SU-DHL-6 (cell line): Measurements from ENCODE around the gene AQP10.

ENCODE experiments used
- EZH2phosphoT487 ChIP-seq: fragments of 200-600 bp; sonication (generic), shearing (Covaris generic); conservative IDR thresholded peaks from 2 replicates; pipeline ENCODE4 v1.6.1; 2018; ENCODE audit warnings: mild to moderate bottlenecking, antibody characterized with exemption, low read length, moderate library complexity, mixed read lengths
- TF ChIP-seq, protein P1 (sequence below): fragments of 200-600 bp; sonication (generic); IDR thresholded peaks from one replicate; pipeline ENCODE4 v1.5.1; 2017; ENCODE audit warnings: antibody characterized with exemption, mild to moderate bottlenecking, low read length, moderate library complexity; ENCODE audit not compliant: insufficient read depth, poor library complexity, severe bottlenecking

GRCh38 chr1:154338875-154339274 lies 18.0 kb downstream of the AQP10 start:
- TF ChIP-seq, protein P1, sequence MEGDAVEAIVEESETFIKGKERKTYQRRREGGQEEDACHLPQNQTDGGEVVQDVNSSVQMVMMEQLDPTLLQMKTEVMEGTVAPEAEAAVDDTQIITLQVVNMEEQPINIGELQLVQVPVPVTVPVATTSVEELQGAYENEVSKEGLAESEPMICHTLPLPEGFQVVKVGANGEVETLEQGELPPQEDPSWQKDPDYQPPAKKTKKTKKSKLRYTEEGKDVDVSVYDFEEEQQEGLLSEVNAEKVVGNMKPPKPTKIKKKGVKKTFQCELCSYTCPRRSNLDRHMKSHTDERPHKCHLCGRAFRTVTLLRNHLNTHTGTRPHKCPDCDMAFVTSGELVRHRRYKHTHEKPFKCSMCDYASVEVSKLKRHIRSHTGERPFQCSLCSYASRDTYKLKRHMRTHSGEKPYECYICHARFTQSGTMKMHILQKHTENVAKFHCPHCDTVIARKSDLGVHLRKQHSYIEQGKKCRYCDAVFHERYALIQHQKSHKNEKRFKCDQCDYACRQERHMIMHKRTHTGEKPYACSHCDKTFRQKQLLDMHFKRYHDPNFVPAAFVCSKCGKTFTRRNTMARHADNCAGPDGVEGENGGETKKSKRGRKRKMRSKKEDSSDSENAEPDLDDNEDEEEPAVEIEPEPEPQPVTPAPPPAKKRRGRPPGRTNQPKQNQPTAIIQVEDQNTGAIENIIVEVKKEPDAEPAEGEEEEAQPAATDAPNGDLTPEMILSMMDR: no peak
- no peak for TF ChIP-seq EZH2phosphoT487
